WTC11 (cell line): ENCODE results near the gene TMEM8B. TPM values are rescaled to one million over a fixed set of nuclear protein-coding genes. Genes with fewer than 3 reads are reported as not detected.
A peak's percentile ranks its signal among the peaks of the same experiment; 100 is the strongest.

Source experiments
- CREB1 ChIP-seq: sonication (generic); formaldehyde crosslinking; IDR thresholded peaks from 2 replicates; pipeline ENCODE4 v1.8.0; 2023; ENCODE audit warnings: mild to moderate bottlenecking, missing genetic modification reagents
- CTCF ChIP-seq: fragments of 200-600 bp; IDR thresholded peaks from 2 replicates; pipeline ENCODE4 v1.8.0; 2022; ENCODE audit warnings: antibody characterized with exemption
- ESRRA ChIP-seq: sonication (generic); formaldehyde crosslinking; IDR thresholded peaks from 2 replicates; pipeline ENCODE4 v1.8.1; 2022; ENCODE audit warnings: mild to moderate bottlenecking, missing genetic modification reagents, borderline replicate concordance
- FOXJ3 ChIP-seq: sonication (generic); formaldehyde crosslinking; IDR thresholded peaks from 2 replicates; pipeline ENCODE4 v1.9.0; 2021; ENCODE audit warnings: missing genetic modification reagents, mild to moderate bottlenecking, borderline replicate concordance
- GTF2I ChIP-seq: fragments of 250-450 bp; sonication (Bioruptor Pico); conservative IDR thresholded peaks from 2 replicates; pipeline ENCODE4 v1.4.0; 2021; ENCODE audit warnings: mild to moderate bottlenecking
- KAT7 ChIP-seq: sonication (generic); formaldehyde crosslinking; IDR thresholded peaks from 2 replicates; pipeline ENCODE4 v1.8.1; 2023; ENCODE audit warnings: missing genetic modification reagents, mild to moderate bottlenecking, borderline replicate concordance
- MAX ChIP-seq: sonication (generic); formaldehyde crosslinking; IDR thresholded peaks from 2 replicates; pipeline ENCODE4 v1.8.0; 2022; ENCODE audit warnings: mild to moderate bottlenecking, missing genetic modification reagents
- RORB ChIP-seq: fragments of 250-450 bp; sonication (Bioruptor Pico); IDR thresholded peaks from 2 replicates; pipeline ENCODE4 v1.9.0; 2021; ENCODE audit warnings: mild to moderate bottlenecking
- SMAD3 ChIP-seq: sonication (generic); formaldehyde crosslinking; IDR thresholded peaks from 2 replicates; pipeline ENCODE4 v1.8.0; 2022; ENCODE audit warnings: missing genetic modification reagents, mild to moderate bottlenecking, borderline replicate concordance
- SOX15 ChIP-seq: fragments of 250-450 bp; sonication (Bioruptor Pico); IDR thresholded peaks from 2 replicates; pipeline ENCODE4 v1.9.0; 2021; ENCODE audit warnings: mild to moderate bottlenecking
- ZBTB21 ChIP-seq: sonication (generic); formaldehyde crosslinking; IDR thresholded peaks from 2 replicates; pipeline ENCODE4 v1.8.1; 2023; ENCODE audit warnings: mild to moderate bottlenecking, missing genetic modification reagents, borderline replicate concordance
- ZNF263 ChIP-seq: sonication (generic); formaldehyde crosslinking; IDR thresholded peaks from 2 replicates; pipeline ENCODE4 v1.8.1; 2022; ENCODE audit warnings: low read depth, mild to moderate bottlenecking, moderate library complexity, missing genetic modification reagents
- ZNF396 ChIP-seq: fragments of 250-450 bp; sonication (Bioruptor Pico); IDR thresholded peaks from 2 replicates; pipeline ENCODE4 v1.8.0; 2021; ENCODE audit warnings: mild to moderate bottlenecking, moderate library complexity, borderline replicate concordance
- total RNA-seq: library from RNA; stranded (reverse); gene quantifications from 3 replicates; pipeline ENCODE4 v1.2.3, GENCODE V29; 2021
- TF ChIP-seq, protein P1 (sequence below): sonication (generic); formaldehyde crosslinking; IDR thresholded peaks from 2 replicates; pipeline ENCODE4 v1.8.1; 2022; ENCODE audit warnings: mild to moderate bottlenecking, missing genetic modification reagents, moderate library complexity, borderline replicate concordance
- TF ChIP-seq, protein P2 (sequence below): sonication (generic); formaldehyde crosslinking; IDR thresholded peaks from 2 replicates; pipeline ENCODE4 v1.8.0; 2023; ENCODE audit warnings: missing genetic modification reagents, mild to moderate bottlenecking, borderline replicate concordance
- TF ChIP-seq, protein P3 (sequence below): sonication (generic); formaldehyde crosslinking; conservative IDR thresholded peaks from 2 replicates; pipeline ENCODE4 v1.8.1; 2023; ENCODE audit warnings: mild to moderate bottlenecking, low read depth, missing genetic modification reagents, moderate library complexity
- TF ChIP-seq, protein P4 (sequence below): sonication (generic); formaldehyde crosslinking; IDR thresholded peaks from 2 replicates; pipeline ENCODE4 v1.8.1; 2023; ENCODE audit warnings: mild to moderate bottlenecking, missing genetic modification reagents, moderate library complexity
- TF ChIP-seq, protein P5 (sequence below): sonication (generic); formaldehyde crosslinking; IDR thresholded peaks from 2 replicates; pipeline ENCODE4 v1.8.0; 2022; ENCODE audit warnings: mild to moderate bottlenecking, missing genetic modification reagents
- TF ChIP-seq, protein P6 (sequence below): sonication (generic); formaldehyde crosslinking; IDR thresholded peaks from 2 replicates; pipeline ENCODE4 v1.8.1; 2022; ENCODE audit warnings: missing genetic modification reagents, borderline replicate concordance
- TF ChIP-seq, protein P7 (sequence below): sonication (generic); formaldehyde crosslinking; IDR thresholded peaks from 2 replicates; pipeline ENCODE4 v1.8.1; 2023; ENCODE audit warnings: mild to moderate bottlenecking, missing genetic modification reagents
- TF ChIP-seq, protein P8 (sequence below): fragments of 250-450 bp; sonication (Bioruptor Pico); IDR thresholded peaks from 2 replicates; pipeline ENCODE4 v2.1.2; 2022; ENCODE audit warnings: mild to moderate bottlenecking, moderate library complexity

Gene TMEM8B
- total RNA-seq, 1 experiment from 2014 or later, result 9.5 TPM

DNA sequence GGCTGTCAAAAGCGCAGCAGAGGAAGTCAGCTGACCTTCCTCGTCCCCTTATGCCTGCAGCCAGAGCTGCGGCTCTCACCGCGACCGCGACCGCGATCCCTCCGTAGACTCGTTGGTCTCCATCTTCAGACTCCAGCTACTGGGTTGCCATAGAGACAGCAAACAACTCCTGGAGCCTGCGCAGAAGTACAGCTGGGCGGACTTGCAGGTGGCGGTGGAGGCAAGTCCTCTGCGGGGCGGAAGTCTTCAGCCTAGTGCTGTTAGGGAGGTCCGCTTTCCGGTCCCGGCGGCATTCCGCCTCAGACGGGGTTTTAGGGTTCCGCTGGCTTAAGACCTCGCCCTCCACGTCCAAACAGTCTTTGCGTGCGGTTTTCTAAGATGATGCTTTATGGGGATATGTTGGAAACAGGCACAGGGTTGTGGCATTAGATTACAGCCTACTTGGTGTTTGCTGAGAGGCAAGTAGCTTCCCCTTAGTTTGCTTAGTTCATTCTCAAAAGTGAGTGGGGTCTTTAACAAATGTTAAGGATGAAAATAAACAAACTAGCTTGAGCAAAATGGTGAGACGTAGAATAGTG lies 16.9 kb upstream of the TMEM8B start, which contains the start of gene SPAG8 (continued):
- no peak for TF ChIP-seq ESRRA (CRISPR knock-in tag)
- TF ChIP-seq ZNF396 (CRISPR knock-in tag), result no peak
- no peak for TF ChIP-seq RORB (CRISPR knock-in tag)
- no peak for TF ChIP-seq SOX15 (CRISPR knock-in tag)
- TF ChIP-seq, protein P1, sequence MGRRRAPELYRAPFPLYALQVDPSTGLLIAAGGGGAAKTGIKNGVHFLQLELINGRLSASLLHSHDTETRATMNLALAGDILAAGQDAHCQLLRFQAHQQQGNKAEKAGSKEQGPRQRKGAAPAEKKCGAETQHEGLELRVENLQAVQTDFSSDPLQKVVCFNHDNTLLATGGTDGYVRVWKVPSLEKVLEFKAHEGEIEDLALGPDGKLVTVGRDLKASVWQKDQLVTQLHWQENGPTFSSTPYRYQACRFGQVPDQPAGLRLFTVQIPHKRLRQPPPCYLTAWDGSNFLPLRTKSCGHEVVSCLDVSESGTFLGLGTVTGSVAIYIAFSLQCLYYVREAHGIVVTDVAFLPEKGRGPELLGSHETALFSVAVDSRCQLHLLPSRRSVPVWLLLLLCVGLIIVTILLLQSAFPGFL (CRISPR knock-in tag), result no peak
- no peak for TF ChIP-seq CTCF
- TF ChIP-seq, protein P2, sequence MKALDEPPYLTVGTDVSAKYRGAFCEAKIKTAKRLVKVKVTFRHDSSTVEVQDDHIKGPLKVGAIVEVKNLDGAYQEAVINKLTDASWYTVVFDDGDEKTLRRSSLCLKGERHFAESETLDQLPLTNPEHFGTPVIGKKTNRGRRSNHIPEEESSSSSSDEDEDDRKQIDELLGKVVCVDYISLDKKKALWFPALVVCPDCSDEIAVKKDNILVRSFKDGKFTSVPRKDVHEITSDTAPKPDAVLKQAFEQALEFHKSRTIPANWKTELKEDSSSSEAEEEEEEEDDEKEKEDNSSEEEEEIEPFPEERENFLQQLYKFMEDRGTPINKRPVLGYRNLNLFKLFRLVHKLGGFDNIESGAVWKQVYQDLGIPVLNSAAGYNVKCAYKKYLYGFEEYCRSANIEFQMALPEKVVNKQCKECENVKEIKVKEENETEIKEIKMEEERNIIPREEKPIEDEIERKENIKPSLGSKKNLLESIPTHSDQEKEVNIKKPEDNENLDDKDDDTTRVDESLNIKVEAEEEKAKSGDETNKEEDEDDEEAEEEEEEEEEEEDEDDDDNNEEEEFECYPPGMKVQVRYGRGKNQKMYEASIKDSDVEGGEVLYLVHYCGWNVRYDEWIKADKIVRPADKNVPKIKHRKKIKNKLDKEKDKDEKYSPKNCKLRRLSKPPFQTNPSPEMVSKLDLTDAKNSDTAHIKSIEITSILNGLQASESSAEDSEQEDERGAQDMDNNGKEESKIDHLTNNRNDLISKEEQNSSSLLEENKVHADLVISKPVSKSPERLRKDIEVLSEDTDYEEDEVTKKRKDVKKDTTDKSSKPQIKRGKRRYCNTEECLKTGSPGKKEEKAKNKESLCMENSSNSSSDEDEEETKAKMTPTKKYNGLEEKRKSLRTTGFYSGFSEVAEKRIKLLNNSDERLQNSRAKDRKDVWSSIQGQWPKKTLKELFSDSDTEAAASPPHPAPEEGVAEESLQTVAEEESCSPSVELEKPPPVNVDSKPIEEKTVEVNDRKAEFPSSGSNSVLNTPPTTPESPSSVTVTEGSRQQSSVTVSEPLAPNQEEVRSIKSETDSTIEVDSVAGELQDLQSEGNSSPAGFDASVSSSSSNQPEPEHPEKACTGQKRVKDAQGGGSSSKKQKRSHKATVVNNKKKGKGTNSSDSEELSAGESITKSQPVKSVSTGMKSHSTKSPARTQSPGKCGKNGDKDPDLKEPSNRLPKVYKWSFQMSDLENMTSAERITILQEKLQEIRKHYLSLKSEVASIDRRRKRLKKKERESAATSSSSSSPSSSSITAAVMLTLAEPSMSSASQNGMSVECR (CRISPR knock-in tag), result 0 out of 2 replicates have a peak, but pooled peaks have one; percentile 50
- TF ChIP-seq FOXJ3 (CRISPR knock-in tag), result no peak
- TF ChIP-seq, protein P3, sequence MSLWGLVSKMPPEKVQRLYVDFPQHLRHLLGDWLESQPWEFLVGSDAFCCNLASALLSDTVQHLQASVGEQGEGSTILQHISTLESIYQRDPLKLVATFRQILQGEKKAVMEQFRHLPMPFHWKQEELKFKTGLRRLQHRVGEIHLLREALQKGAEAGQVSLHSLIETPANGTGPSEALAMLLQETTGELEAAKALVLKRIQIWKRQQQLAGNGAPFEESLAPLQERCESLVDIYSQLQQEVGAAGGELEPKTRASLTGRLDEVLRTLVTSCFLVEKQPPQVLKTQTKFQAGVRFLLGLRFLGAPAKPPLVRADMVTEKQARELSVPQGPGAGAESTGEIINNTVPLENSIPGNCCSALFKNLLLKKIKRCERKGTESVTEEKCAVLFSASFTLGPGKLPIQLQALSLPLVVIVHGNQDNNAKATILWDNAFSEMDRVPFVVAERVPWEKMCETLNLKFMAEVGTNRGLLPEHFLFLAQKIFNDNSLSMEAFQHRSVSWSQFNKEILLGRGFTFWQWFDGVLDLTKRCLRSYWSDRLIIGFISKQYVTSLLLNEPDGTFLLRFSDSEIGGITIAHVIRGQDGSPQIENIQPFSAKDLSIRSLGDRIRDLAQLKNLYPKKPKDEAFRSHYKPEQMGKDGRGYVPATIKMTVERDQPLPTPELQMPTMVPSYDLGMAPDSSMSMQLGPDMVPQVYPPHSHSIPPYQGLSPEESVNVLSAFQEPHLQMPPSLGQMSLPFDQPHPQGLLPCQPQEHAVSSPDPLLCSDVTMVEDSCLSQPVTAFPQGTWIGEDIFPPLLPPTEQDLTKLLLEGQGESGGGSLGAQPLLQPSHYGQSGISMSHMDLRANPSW, result no peak
- TF ChIP-seq CREB1, result no peak
- TF ChIP-seq, protein P4, sequence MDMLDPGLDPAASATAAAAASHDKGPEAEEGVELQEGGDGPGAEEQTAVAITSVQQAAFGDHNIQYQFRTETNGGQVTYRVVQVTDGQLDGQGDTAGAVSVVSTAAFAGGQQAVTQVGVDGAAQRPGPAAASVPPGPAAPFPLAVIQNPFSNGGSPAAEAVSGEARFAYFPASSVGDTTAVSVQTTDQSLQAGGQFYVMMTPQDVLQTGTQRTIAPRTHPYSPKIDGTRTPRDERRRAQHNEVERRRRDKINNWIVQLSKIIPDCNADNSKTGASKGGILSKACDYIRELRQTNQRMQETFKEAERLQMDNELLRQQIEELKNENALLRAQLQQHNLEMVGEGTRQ (CRISPR knock-in tag), result peak; percentile 69
- TF ChIP-seq MAX (CRISPR knock-in tag), result peak; percentile 46; the same call in 1 of the 2 replicates
- no peak for TF ChIP-seq KAT7 (CRISPR knock-in tag)
- TF ChIP-seq SMAD3 (CRISPR knock-in tag), result no peak
- TF ChIP-seq ZBTB21 (CRISPR knock-in tag), result no peak
- no peak for TF ChIP-seq ZNF263 (CRISPR knock-in tag)
- TF ChIP-seq, protein P5, sequence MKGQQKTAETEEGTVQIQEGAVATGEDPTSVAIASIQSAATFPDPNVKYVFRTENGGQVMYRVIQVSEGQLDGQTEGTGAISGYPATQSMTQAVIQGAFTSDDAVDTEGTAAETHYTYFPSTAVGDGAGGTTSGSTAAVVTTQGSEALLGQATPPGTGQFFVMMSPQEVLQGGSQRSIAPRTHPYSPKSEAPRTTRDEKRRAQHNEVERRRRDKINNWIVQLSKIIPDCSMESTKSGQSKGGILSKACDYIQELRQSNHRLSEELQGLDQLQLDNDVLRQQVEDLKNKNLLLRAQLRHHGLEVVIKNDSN (CRISPR knock-in tag), result peak; percentile 60; the same call in 1 of the 2 replicates
- TF ChIP-seq, protein P6, sequence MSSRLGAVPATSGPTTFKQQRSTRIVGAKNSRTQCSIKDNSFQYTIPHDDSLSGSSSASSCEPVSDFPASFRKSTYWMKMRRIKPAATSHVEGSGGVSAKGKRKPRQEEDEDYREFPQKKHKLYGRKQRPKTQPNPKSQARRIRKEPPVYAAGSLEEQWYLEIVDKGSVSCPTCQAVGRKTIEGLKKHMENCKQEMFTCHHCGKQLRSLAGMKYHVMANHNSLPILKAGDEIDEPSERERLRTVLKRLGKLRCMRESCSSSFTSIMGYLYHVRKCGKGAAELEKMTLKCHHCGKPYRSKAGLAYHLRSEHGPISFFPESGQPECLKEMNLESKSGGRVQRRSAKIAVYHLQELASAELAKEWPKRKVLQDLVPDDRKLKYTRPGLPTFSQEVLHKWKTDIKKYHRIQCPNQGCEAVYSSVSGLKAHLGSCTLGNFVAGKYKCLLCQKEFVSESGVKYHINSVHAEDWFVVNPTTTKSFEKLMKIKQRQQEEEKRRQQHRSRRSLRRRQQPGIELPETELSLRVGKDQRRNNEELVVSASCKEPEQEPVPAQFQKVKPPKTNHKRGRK, result no peak
- no peak for TF ChIP-seq GTF2I (CRISPR knock-in tag)
- TF ChIP-seq, protein P7, sequence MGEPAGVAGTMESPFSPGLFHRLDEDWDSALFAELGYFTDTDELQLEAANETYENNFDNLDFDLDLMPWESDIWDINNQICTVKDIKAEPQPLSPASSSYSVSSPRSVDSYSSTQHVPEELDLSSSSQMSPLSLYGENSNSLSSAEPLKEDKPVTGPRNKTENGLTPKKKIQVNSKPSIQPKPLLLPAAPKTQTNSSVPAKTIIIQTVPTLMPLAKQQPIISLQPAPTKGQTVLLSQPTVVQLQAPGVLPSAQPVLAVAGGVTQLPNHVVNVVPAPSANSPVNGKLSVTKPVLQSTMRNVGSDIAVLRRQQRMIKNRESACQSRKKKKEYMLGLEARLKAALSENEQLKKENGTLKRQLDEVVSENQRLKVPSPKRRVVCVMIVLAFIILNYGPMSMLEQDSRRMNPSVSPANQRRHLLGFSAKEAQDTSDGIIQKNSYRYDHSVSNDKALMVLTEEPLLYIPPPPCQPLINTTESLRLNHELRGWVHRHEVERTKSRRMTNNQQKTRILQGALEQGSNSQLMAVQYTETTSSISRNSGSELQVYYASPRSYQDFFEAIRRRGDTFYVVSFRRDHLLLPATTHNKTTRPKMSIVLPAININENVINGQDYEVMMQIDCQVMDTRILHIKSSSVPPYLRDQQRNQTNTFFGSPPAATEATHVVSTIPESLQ (CRISPR knock-in tag), result no peak
- TF ChIP-seq, protein P8, sequence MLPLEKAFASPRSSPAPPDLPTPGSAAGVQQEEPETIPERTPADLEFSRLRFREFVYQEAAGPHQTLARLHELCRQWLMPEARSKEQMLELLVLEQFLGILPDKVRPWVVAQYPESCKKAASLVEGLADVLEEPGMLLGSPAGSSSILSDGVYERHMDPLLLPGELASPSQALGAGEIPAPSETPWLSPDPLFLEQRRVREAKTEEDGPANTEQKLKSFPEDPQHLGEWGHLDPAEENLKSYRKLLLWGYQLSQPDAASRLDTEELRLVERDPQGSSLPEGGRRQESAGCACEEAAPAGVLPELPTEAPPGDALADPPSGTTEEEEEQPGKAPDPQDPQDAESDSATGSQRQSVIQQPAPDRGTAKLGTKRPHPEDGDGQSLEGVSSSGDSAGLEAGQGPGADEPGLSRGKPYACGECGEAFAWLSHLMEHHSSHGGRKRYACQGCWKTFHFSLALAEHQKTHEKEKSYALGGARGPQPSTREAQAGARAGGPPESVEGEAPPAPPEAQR (CRISPR knock-in tag), result no peak
